ENCODE data around the gene GLB1L2. TPM values are rescaled to one million over a fixed set of nuclear protein-coding genes. Genes with fewer than 3 reads are reported as not detected.

Gene GLB1L2
- total and polyA plus RNA-seq, 2 experiments from 2014 or later, result 3.3 to 12.3 TPM

DNA sequence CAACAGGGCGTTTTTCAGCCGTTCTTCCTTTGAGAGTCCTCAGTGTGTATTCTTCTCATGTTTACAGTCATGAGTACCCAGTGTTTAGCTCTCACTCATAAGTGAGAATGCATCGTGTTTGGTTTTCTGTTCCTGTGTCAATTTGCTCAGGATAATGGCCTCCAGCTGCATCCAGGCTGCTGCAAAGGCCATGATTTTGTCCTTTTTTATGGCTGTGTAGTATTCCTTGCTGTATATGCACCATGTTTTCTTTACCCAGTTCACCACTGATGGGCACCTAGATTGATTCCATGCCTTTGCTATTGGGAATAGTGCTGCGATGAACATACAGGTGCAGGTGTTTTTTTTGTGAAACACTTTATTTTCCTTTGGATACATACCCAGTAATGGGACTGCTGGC lies 56.8 kb downstream of the GLB1L2 start (continued):
- TF ChIP-seq, protein P1, sequence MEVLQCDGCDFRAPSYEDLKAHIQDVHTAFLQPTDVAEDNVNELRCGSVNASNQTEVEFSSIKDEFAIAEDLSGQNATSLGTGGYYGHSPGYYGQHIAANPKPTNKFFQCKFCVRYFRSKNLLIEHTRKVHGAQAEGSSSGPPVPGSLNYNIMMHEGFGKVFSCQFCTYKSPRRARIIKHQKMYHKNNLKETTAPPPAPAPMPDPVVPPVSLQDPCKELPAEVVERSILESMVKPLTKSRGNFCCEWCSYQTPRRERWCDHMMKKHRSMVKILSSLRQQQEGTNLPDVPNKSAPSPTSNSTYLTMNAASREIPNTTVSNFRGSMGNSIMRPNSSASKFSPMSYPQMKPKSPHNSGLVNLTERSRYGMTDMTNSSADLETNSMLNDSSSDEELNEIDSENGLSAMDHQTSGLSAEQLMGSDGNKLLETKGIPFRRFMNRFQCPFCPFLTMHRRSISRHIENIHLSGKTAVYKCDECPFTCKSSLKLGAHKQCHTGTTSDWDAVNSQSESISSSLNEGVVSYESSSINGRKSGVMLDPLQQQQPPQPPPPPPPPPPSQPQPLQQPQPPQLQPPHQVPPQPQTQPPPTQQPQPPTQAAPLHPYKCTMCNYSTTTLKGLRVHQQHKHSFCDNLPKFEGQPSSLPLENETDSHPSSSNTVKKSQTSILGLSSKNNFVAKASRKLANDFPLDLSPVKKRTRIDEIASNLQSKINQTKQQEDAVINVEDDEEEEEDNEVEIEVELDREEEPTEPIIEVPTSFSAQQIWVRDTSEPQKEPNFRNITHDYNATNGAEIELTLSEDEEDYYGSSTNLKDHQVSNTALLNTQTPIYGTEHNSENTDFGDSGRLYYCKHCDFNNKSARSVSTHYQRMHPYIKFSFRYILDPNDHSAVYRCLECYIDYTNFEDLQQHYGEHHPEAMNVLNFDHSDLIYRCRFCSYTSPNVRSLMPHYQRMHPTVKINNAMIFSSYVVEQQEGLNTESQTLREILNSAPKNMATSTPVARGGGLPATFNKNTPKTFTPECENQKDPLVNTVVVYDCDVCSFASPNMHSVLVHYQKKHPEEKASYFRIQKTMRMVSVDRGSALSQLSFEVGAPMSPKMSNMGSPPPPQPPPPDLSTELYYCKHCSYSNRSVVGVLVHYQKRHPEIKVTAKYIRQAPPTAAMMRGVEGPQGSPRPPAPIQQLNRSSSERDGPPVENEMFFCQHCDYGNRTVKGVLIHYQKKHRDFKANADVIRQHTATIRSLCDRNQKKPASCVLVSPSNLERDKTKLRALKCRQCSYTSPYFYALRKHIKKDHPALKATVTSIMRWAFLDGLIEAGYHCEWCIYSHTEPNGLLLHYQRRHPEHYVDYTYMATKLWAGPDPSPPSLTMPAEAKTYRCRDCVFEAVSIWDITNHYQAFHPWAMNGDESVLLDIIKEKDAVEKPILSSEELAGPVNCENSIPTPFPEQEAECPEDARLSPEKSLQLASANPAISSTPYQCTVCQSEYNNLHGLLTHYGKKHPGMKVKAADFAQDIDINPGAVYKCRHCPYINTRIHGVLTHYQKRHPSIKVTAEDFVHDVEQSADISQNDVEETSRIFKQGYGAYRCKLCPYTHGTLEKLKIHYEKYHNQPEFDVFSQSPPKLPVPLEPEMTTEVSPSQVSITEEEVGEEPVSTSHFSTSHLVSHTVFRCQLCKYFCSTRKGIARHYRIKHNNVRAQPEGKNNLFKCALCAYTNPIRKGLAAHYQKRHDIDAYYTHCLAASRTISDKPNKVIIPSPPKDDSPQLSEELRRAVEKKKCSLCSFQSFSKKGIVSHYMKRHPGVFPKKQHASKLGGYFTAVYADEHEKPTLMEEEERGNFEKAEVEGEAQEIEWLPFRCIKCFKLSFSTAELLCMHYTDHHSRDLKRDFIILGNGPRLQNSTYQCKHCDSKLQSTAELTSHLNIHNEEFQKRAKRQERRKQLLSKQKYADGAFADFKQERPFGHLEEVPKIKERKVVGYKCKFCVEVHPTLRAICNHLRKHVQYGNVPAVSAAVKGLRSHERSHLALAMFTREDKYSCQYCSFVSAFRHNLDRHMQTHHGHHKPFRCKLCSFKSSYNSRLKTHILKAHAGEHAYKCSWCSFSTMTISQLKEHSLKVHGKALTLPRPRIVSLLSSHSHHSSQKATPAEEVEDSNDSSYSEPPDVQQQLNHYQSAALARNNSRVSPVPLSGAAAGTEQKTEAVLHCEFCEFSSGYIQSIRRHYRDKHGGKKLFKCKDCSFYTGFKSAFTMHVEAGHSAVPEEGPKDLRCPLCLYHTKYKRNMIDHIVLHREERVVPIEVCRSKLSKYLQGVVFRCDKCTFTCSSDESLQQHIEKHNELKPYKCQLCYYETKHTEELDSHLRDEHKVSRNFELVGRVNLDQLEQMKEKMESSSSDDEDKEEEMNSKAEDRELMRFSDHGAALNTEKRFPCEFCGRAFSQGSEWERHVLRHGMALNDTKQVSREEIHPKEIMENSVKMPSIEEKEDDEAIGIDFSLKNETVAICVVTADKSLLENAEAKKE (CRISPR knock-in tag; IDR thresholded peaks at IDR 0.05), result no peak
- TF ChIP-seq, protein P2, sequence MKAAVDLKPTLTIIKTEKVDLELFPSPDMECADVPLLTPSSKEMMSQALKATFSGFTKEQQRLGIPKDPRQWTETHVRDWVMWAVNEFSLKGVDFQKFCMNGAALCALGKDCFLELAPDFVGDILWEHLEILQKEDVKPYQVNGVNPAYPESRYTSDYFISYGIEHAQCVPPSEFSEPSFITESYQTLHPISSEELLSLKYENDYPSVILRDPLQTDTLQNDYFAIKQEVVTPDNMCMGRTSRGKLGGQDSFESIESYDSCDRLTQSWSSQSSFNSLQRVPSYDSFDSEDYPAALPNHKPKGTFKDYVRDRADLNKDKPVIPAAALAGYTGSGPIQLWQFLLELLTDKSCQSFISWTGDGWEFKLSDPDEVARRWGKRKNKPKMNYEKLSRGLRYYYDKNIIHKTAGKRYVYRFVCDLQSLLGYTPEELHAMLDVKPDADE (IDR thresholded peaks at IDR 0.05), result no peak
- TF ChIP-seq, protein P3, sequence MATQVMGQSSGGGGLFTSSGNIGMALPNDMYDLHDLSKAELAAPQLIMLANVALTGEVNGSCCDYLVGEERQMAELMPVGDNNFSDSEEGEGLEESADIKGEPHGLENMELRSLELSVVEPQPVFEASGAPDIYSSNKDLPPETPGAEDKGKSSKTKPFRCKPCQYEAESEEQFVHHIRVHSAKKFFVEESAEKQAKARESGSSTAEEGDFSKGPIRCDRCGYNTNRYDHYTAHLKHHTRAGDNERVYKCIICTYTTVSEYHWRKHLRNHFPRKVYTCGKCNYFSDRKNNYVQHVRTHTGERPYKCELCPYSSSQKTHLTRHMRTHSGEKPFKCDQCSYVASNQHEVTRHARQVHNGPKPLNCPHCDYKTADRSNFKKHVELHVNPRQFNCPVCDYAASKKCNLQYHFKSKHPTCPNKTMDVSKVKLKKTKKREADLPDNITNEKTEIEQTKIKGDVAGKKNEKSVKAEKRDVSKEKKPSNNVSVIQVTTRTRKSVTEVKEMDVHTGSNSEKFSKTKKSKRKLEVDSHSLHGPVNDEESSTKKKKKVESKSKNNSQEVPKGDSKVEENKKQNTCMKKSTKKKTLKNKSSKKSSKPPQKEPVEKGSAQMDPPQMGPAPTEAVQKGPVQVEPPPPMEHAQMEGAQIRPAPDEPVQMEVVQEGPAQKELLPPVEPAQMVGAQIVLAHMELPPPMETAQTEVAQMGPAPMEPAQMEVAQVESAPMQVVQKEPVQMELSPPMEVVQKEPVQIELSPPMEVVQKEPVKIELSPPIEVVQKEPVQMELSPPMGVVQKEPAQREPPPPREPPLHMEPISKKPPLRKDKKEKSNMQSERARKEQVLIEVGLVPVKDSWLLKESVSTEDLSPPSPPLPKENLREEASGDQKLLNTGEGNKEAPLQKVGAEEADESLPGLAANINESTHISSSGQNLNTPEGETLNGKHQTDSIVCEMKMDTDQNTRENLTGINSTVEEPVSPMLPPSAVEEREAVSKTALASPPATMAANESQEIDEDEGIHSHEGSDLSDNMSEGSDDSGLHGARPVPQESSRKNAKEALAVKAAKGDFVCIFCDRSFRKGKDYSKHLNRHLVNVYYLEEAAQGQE (IDR thresholded peaks at IDR 0.05; ENCODE audit: unreplicated experiment), result no peak
- TF ChIP-seq EZH2phosphoT487 (IDR thresholded peaks at IDR 0.05; ENCODE audit: unreplicated experiment) (no peak), JUNB (IDR thresholded peaks at IDR 0.05; ENCODE audit: unreplicated experiment) (no peak)

All from GM23338 (cell line).